LNCaP clone FGC (cell line): ENCODE data around the gene LSAMP.

ENCODE experiments used
- DNase-seq: peaks from one replicate; pipeline ENCODE4 v3.0.0-alpha.2; 2011; ENCODE audit warnings: low read depth
- H3K4me3 ChIP-seq: 2 replicates; pipeline ENCODE4 v1.5.1; 2011; ENCODE audit warnings: mild to moderate bottlenecking, low read depth, low read length, control low read depth
- CTCF ChIP-seq: IDR thresholded peaks from 2 replicates; pipeline ENCODE4 v1.5.1; 2012; ENCODE audit warnings: mild to moderate bottlenecking; ENCODE audit not compliant: control insufficient read depth, insufficient read depth; ENCODE audit errors: extremely low read depth

LSAMP gene

GRCh38 chr3:116265976-116266584 is 179.2 kb downstream of the LSAMP start:
- no peak for DNase-seq
- H3K4me3 ChIP-seq, result no peak overlapping the region
- no peak for TF ChIP-seq CTCF

- H3K4me3 ChIP-seq, result no peak overlapping the region
- TF ChIP-seq CTCF, result no peak
- no peak for DNase-seq
These were observed 180.0 kb downstream of the LSAMP start for GRCh38 chr3:116265320-116265695.

GRCh38 chr3:116264546-116265319 is 180.6 kb downstream of the LSAMP start:
- no peak overlapping the region for H3K4me3 ChIP-seq
- DNase-seq, result no peak
- no peak for TF ChIP-seq CTCF

- no peak for DNase-seq
- no peak overlapping the region for H3K4me3 ChIP-seq
- TF ChIP-seq CTCF, result no peak
These were observed 181.3 kb downstream of the LSAMP start for GRCh38 chr3:116263842-116264545.

- H3K4me3 ChIP-seq, result no peak overlapping the region
- DNase-seq, result no peak
- TF ChIP-seq CTCF, result no peak
These were observed 184.8 kb downstream of the LSAMP start for GRCh38 chr3:116260491-116260890.

GRCh38 chr3:116259984-116260383 is 185.3 kb downstream of the LSAMP start:
- DNase-seq, result no peak
- no peak overlapping the region for H3K4me3 ChIP-seq
- TF ChIP-seq CTCF, result no peak
